Activated CD8-positive, alpha-beta memory T cell treated with anti-CD3 and anti-CD28 coated beads, Interleukin-2, amount 50 U/mL, for 48 hours (primary cell): ENCODE results near the gene SLC12A3.
"Not testable (repeated sequence)": the region's sequence is repeated elsewhere in the genome, so short reads cannot be mapped to it uniquely, and the experiment has no call there.

Experiments
- DNase-seq: peaks from one replicate; pipeline ENCODE4 v3.0.0-alpha.2; 2020

The SLC12A3 gene

DNA sequence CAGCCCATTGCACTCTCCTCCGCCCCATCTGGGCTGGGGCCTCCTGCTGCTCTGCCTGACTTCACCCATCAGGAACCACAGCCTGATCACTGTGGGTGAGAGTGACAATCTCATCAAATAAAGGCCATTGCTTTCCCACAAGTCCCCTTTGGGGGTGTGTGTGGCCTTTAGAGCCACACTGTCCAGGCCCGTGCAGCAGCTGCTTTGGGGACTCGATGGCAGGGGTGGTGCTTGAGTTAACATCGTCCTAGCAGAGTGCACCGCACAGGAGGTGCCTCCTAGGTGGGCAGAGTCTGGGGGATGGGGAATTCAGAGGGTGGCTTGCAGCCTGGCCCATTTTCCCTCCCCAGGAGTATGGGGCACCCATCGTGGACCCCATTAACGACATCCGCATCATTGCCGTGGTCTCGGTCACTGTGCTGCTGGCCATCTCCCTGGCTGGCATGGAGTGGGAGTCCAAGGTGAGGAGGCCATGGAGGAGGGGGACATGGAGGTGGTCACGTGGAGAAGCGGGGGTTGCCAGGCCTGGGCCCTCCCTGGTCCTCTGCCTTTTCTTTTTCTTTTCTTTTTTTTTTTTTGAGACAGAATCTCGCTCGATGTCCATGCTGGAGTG, 5.4 kb downstream of the SLC12A3 start:
- DNase-seq: no peak

- DNase-seq: no peak
Measured at GRCh38 chr16:56871172-56871593, 6.2 kb downstream of the SLC12A3 start.

DNA sequence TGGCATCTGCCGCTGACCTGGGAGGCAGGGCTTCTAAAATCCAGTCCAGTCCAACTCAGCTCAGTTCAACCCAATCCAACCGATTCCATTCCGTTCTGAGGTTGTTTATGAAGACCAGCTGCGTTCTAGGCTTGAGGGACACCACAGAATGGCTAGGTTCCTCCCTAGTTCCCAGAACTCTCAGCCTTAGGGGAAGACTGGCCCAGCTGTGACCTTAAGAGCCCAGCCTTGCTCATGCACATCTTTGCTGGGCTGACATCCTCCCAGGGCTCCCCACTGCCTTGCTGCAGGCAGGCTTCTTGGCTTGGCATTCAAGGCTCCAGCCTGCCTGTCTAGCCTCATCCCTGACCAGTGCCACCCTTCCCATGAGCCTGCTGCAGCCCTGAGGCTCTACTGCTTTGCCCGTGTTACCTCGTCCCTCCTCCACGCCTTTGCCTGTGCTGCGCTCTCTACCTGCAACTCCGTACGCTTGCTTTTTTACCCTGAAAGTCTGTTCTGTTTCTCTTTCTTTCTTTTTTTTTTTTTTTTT, 7.9 kb downstream of the SLC12A3 start:
- no peak for DNase-seq

DNA sequence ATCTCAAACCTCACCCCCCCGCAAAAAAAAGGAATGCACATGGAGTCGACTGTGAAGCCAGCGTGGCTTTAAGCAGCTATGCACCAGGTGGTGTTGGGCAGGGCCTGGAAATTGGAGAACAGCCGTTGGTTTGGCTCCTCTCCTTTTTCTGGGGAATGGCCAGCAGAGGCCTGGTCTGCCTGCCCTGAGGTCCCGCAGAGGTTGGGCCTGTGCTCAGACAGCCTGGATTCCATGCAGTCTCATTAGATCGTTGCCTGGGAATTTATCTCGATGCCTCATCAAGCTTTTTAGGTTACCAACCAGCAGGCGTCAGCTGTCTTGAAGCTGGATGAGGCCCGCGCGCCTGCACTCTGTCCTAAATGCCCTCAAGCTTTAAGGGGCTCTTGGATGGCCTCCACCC, 9.8 kb downstream of the SLC12A3 start:
- DNase-seq: no peak

- DNase-seq: no peak
Measured at GRCh38 chr16:56876048-56876447, 11.0 kb downstream of the SLC12A3 start.

DNA sequence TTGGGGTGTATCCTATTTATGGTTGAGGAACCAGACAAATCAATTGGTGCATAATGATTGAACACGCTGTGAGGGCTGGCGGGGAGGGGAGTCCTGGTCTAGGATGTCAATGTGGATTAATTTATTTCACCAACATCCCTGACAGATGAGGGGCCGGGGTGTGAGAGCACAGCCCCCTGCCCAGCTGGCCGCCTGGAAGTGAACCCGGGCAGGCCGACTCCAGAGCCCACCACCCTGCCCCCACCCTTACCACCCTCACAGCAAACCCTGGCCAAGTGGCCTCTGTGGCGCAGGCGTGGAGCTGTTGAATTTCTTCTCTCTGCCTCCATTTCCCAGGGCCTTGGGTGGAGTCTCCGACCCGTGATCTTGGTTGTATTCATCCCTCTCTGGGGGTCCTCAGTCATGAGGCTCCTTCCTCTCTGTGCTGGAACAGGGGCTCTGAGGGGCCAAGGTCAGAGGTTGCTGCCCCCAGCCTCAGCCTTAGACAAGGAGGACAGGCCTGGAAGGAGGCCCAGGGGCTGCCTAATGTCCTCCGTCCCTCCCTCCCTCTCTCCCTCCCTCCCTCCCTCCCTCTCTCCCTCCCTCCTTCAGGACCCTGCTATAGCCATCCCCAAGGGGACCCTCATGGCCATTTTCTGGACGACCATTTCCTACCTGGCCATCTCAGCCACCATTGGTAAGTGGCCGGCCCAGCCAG, 12.6 kb downstream of the SLC12A3 start:
- DNase-seq: no peak

- no peak for DNase-seq
Measured at GRCh38 chr16:56878282-56878854, 13.4 kb downstream of the SLC12A3 start.

- DNase-seq: no peak
Measured at GRCh38 chr16:56879276-56879675, 14.3 kb downstream of the SLC12A3 start.

GRCh38 chr16:56880176-56880575, 15.2 kb downstream of the SLC12A3 start:
- no peak for DNase-seq

GRCh38 chr16:56880685-56881084, 15.7 kb downstream of the SLC12A3 start:
- DNase-seq: no peak

- DNase-seq: no peak
Measured at GRCh38 chr16:56882077-56882800, 17.2 kb downstream of the SLC12A3 start.

DNA sequence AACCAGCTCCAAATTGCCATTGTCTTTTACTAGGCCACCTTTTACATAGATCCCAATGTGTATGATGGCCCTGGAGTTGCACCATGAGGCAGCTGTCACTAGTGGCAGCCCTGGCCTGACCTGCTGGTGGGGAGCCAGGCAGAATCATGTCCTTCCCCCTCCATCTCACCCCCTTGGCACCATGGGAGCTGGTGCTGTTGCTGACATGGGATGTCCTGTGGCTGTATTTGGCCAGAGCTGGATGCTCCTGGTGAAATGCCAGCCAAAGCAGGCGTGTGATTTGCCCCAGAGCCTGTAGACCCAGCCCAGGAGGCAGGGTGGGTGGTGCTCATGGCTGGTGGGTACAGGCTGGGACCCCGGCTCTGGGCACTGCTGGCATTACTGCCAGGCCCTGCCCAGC, 18.6 kb downstream of the SLC12A3 start:
- no peak for DNase-seq

DNA sequence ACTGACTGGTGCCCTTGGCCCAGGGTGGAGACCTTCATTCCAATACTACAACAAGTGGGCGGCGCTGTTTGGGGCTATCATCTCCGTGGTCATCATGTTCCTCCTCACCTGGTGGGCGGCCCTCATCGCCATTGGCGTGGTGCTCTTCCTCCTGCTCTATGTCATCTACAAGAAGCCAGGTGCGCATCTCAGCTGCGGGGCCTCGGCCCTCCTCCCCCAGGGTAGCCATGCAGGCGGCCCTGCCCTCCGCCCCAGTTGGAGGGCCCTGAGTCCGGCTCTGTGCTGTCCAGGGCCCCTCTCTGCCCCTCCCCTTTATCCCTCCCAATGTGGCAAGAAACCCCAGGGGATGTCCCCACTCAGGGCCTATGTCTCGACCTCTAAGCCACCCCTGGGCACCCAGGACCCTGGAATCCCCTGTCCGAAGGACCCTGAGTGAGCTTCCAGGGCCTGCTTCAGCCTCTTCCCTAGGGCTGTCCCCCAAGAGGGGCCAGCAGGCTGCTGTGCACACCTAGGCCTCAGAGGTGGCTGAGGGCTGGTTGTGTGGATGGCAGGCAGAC, 19.1 kb downstream of the SLC12A3 start:
- no peak for DNase-seq

DNA sequence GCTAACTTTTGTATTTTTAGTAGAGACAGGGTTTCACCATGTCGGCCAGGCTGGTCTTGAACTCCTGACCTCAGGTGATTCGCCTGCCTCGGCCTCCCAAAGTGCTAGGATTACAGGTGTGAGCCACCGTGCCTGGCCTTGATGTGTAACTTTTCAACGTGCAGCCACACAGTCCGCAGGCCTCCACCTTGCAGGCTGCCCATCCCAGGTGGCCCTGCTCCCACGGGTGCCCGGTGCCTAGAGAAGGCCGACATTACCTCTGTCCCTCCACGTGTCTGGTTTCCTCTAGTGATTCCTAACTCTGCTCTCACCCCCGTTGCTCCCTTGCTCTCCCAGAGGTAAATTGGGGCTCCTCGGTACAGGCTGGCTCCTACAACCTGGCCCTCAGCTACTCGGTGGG, 19.9 kb downstream of the SLC12A3 start:
- not testable (repeated sequence) for DNase-seq

GRCh38 chr16:56885446-56886162, 20.6 kb downstream of the SLC12A3 start:
- no peak for DNase-seq

DNA sequence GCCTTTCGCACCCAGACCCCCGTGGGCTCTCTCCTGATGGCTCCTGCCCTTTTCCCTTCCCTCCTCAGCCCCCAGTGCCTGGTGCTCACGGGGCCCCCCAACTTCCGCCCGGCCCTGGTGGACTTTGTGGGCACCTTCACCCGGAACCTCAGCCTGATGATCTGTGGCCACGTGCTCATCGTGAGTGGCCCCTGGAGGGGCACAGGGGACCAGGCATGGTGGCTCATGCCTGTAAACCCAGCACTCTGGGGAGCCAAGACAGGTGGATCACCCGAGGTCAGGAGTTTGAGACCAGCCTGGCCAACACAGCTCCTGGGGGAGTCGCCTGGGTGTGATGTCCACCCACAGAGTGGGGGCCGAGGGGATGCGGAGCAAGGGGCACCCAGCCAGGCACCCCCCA, 21.3 kb downstream of the SLC12A3 start:
- DNase-seq: no peak

- DNase-seq: no peak
Measured at GRCh38 chr16:56886826-56887225, 21.8 kb downstream of the SLC12A3 start.

GRCh38 chr16:56888806-56889205, 23.8 kb downstream of the SLC12A3 start:
- DNase-seq: no peak

DNA sequence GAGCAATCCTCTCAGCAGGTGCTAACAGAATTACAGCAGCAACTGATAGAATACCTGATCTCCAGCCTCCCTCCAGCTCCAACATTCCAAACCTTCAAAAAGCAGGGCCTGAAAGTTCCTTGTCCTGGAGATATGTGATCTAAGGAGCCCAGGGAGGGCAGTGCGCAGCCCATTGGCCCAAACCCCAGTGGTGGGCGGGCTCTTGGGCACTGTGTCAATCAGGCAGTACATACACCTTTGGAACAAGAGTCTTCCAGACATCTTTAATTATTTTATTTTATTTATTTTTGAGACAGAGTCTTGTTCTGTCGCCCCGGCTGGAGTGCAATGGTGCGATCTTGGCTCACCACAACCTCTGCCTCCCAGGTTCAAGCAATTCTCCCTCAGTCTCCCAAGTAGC, 24.2 kb downstream of the SLC12A3 start:
- no peak for DNase-seq

DNA sequence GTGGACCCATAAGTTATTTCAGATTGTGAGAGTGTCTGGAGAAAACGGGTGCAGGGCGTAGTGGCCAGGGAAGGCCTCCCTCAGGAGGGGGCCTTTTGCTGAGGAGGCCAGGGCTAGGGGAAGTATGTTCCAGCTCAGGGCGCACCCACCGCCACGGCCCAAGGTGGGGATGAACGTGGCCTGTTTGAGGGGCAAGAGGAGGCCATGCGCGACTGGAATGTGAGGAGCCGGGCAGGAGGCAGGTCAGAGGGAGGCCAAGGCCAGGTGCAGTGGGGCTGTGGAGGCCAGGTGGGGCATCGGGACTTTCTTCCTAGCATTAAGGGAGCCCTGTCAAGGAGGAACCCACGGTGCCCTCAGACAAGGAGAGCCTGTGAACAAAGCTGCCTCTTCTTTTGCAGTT, 26.7 kb downstream of the SLC12A3 start:
- DNase-seq: no peak

DNA sequence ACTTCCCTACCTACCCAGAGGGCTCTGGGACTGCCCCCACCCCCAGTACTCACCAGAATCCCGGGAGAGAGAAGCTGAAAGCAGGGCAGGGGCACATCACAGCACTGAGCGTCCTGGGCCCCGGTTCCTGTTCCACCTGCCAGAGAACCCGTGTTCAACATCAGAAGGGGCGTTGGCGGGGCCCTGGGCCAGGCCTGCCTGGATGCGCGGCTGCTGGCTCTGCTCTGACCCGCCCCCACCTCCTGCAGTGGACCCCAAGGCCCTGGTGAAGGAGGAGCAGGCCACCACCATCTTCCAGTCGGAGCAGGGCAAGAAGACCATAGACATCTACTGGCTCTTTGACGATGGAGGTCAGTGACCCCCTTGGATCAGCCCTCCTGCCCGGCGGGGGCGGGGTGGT, 27.7 kb downstream of the SLC12A3 start:
- no peak for DNase-seq

GRCh38 chr16:56894331-56894917, 29.4 kb downstream of the SLC12A3 start:
- no peak for DNase-seq
